Measurements from ENCODE around the gene MAP2K5.

MAP2K5 gene

DNA sequence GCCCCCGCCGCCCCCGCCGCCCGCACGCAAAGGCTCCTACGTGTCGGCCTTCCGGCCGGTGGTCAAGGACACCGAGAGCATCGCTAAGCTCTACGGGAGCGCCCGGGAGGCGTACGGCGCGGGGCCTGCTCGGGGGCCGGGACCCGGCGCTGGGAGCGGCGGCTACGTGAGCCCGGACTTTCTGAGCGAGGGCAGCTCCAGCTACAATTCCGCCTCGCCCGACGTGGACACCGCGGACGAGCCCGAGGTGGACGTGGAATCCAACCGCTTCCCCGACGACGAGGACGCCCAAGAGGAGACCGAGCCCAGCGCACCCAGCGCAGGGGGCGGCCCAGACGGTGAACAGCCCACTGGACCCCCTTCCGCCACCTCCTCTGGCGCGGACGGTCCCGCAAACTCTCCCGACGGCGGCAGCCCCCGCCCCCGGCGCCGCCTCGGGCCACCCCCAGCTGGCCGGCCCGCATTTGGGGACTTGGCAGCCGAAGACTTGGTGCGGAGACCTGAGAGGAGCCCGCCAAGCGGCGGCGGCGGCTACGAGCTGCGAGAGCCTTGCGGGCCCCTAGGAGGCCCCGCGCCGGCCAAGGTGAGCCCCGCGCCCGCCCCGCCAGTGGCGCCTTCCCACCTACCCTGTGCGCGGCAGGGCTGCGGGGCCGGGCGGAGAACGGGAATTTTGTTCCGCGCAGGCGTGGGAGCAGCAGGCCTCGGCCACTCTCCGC, 285.2 kb downstream of the MAP2K5 start:
- no peak for DNase-seq

DNA sequence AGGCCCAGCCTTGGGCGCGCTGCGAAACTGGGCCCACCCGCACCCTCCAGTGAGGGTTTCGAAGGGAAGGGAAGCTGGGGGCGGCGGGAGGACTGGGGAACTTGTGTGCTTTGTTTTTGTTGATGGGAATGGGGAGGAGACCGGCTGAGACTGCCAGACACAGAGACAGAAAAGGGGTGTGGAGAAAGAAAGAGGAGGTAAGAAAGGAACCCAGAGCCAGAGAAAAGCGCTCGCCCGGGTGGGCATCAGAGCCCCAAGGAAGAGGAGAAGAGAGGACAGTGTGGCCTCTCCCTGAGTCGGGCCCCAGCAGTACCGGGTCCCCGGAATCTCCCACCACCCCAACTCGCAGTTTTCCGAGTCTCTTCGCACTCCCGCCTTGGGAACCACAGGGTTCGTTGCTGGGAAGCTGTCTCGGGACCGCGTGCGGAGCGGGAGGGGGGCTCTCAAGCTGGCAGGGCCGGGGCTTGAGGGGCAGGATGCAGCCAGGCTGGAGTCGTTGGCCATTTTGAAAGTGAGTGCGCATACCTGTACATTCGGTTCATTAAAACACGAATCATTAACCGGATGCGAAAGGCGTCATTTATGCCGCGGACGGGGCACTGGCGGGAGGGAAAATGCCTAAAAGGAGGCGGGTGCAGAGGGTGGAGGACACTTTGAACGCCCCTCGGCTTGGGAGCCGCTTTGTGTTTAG, 285.9 kb downstream of the MAP2K5 start:
- no peak for DNase-seq

DNA sequence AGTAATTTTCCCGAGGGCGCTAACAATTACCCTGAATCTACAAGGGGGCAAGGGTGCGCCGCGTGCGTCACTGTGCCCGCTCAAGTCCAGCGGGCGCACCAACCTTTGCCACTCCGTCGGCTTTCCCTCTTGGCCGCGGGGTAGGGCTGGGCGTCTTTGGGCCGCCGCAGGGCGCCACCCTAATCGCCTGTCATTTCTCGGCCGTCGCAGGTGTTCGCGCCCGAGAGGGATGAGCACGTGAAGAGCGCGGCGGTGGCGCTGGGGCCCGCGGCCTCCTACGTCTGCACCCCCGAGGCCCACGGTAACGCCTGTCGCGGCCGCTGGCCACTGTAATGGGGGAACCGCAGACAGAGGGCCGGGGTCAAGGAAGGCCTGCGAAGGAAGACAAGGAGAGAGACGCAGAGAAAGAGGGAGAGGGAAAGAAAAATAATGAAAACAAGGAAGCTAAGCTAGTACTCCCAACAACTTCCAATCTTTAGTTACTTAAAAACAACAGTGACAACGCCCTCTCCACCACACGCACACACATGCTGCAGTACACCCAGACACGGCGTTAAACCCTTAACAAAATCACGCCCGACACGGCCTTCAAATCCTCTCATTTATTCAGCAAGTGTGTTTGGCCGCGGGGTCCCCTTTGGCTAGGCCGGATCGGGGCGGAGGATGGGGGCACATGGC, 286.6 kb downstream of the MAP2K5 start:
- no peak for DNase-seq

DNA sequence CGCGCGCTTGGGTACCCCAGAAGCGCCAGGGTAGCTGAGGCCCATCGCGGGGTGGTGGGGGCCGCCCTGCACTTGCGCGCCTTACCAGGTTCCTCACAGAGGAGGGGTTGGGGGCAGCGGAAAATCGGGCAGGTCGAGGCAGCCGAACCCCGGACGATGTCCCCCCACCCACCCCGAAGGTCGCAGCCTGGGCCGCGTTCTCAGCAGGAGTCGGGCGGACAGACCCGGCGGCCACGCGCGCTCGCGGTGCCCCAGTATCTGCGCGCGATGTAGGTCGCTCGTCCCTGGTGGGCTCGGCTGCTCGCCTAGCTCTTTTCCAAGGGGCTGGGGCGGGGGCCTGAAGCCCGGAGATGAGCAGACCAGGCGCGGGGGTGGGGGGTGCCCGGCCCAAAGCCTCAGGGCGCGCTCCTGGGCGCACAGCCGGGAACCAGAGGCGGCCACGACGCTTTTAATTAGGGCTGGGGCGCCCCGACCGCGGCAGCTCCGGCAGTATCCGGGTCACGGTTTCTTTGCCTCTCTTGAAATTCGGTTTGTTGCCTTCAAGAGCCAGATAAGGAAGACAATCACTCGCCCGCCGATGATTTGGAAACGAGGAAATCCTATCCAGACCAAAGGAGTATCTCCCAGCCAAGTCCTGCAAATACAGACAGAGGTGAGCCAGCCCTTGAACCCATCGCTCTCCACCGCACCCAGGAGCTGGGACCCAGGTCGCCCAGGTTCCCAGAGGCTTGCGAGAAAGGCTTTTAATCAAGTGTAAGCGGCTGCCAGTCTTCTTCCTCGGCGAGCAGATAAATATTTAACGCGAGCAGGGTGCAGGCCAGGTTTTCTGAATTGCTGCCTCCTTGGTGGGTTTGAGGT, 287.4 kb downstream of the MAP2K5 start:
- no peak for DNase-seq

DNA sequence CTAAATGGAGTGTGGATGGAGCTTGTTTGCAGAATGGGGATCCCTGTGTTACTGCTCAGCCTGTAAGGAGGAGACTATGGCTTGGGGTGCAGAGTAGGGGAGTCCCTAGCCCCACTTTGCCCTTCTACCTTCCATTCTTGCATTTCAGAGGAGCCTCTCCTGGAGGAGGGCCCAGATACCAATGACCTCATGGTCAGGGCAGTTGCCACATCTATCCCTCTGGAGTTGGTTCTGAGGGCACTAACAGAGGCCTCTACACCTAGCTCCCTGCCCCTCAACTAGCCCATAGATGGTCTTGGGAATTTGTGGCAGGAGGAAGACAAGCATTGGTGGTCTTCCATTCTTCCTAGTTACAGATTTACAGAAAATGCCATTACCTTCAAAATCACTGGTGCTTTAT, 288.9 kb downstream of the MAP2K5 start:
- no peak for DNase-seq

DNA sequence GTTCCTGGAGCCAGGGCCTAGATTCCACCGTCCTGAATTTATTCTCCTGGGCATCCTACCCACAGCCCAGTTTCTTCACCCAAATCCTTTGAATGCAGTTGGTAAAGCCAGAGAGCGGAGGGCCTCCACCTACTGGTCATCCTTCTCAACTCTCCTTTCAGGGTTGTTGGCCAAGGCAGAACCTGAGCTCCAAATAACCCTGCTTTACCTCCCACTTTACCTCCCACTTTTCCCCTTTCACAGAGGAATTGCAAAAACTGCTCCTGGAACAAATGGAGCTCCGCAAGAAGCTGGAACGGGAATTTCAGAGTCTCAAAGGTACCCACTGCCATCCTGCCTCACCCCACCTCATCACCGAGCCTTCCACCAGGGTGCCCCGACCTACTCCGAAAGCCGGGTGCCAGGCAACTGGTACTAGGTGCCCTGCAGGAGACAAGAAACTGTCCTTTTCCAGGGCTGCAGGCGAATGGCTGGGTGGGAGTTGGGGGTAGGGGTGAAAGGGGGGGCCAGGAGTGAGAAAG, 289.6 kb downstream of the MAP2K5 start:
- DNase-seq: no peak

DNA sequence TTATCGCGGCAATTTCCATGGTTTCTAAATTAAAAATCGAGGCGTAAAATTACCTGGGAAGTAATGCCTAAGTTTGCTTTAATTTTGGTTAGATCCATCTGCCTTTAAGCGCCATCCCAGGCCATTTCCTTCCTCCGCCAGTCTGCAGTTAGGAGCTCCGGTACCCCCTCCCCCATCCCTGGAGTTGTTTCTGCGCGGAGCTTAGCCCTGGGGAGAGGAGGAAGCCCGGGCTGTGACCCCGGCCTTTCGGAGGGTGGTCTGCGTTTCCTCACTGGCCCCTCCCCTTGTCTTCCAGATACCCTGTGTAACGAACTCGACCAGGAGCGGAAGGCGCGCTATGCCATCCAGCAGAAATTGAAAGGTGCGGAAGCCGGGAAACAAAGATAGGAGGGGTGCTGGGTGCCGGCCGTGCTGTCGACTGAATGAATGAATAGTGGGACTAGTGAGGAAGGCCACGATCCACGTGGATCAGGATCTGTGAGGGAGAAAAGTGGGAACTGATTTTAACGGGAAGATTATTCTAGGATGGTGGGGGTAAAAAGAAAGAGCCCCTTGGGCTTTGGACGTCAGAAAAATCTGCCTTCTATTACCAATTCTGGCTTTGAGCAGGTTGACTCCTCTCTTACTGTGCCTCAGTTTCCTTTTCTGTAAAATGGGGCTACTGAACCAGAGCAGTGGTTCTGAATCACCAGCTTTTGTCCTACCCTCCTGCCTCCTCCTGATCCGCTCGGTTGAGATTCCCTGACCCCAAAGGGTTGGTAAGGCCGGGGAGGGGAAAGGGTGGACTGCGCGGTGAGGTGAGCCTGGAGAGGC, 290.6 kb downstream of the MAP2K5 start:
- DNase-seq: no peak

DNA sequence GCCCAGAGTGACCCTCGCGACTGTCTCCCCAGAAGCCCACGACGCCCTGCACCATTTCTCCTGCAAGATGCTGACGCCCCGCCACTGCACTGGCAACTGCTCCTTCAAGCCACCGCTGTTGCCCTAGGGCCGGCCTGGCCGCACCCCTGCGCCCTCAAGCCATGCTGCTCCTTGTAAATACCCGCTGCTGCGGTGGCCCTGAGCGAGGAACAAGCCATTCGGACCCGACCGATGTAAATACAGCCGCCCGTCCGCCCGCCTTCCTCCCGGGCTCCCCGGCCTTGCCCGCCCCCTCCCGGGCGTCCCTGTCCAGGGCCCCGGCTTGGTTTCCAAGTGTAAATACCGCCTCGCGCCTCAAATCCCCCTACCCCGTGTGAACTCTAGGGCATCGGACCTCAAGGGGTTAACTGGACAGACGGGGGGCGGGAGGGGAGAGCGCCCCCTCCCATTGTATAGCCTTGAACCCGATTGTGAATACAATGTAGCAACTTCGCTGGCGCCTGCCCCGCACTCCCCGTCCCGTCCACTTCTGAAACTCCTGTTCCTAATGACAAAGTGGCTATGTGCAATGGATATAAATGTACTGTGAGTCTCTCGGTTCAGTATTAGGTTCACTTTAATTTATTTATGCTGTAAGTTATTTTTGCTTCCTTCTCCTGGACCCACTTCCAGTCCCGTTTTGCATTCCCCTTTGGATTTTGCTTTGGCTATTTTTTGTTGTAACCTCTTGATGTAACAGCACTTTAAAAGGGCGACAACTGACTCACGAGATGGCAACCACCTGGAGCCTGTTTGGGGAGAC, 291.4 kb downstream of the MAP2K5 start:
- DNase-seq: no peak

DNA sequence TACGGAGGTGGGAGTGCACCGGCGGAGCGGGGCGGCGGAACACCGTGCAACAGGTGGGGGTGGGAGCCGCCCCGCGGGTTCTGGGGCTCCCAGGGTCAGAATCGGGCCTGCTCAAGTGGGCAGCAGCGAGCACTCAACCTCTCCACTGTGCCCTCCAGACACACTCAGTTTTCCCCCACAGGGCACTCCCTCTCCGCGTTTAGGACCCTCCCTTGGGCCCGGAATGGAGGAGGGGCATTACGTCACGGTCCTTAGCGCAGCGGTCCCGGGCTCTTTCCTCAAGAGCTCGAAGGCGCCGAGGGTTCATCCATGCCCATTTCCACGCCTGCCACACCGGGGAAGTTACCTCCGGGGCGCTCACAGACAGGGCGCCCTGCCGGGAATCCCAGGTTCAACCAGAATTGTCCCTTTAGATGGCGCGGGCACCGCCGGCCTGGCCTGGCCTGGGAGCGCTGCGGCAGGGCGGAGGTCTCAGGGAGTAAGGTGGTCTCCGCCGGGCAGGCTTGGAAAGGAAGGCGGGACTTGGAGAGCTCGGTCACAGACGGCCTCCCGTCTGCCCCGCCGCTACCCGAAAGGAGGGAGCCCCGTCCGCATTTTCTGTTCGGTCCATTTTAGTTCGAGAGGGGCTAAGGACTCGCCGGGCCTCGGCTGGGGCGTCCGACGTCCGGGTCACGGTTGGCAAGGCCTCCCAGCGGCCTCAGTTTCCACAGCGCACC, 292.2 kb downstream of the MAP2K5 start:
- DNase-seq: no peak

DNA sequence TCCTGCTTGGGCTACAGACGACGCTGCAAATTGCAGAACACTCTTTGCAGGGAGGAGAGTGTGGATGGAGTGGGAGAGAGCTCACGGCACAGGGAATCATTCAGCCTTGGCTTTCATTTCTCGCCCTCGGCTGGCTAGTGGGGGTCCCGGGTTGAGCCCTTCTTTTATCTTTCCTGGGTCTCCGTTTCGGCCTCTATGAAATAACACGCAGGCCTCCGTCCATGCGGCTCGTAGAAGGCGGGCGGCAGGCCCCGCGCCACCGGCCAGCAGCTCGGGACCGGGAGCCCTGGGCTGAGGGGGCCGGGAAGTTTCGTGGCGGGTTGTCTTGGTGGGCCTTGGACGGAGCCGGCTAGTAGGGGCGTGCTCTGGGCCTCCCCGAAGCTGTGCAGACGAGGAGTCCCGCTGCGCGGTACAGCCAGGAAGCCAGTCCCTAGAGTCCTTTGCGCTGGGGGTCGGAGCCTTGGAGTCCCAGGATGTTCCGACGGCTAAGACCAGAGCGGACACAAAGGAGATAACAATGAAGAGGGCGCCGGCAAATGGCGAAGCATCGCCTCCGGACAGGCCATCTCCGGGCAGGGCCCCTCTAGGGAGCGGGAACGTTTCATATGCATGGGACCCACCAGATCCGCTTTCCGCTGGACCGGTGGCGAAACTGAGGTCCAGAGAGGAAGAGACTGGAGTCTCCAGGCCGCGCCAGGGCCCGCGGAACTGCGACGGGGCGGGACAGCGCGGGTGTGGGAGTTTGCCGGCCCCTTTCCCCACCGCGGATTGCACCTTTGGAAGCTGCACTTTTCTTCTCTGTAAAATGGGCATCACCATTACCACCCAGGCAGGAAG, 293.0 kb downstream of the MAP2K5 start:
- no peak for DNase-seq

DNA sequence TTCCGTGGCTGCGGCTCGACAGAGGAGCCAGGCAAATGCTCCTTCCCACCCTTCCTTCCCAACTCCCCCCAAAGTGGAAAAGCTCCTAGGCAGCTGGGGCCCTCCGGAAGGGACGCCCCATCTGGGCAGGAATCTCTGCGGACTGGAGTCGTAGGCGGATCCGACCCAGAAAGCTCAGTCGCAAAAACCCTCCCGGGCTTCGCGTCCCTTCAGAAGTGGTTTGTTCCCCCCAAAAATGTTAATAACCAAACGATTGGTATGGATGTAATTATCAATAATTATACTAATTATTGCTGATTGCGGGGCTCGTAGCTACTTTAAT, 293.6 kb downstream of the MAP2K5 start:
- no peak for DNase-seq

DNA sequence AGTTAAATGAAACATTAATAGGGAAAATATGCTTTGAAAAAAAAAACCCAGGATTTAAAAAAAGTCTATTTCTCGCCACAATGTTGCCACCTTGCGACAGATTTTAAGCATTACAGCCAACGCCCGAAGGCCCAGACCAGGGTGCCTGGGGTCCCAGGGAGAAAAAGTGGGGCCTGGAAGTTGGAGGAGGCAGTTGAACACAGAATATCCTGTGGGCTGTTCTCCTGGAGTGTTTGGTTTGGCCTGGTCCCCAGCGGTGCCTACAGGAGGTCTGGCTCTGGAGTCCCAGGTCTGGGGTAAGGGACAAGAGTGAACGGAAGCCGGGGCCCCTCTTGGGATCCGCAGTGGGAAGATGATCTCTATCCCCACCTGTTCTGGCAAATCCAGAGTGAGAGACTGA, 294.0 kb downstream of the MAP2K5 start:
- peak; percentile 16 for DNase-seq

DNA sequence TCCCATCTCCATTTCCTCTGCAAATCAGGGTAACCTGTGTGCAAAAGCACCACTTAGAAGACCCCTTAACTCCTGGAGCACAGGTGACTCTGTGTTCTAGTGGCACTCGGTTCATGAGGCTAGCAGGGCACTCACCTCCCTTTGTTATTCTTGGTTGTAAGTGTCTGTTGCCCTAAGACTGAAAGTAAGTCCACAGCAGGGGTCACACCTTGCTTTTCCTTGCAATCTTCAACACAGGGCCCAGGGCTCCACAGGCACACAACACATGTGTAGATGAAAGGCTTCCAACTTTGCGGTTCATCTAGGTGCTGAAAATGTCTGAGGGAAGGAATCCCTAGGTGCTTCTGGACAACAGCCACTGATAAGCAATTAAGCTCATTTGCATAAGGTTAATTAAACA, 294.5 kb downstream of the MAP2K5 start:
- no peak for DNase-seq

DNA sequence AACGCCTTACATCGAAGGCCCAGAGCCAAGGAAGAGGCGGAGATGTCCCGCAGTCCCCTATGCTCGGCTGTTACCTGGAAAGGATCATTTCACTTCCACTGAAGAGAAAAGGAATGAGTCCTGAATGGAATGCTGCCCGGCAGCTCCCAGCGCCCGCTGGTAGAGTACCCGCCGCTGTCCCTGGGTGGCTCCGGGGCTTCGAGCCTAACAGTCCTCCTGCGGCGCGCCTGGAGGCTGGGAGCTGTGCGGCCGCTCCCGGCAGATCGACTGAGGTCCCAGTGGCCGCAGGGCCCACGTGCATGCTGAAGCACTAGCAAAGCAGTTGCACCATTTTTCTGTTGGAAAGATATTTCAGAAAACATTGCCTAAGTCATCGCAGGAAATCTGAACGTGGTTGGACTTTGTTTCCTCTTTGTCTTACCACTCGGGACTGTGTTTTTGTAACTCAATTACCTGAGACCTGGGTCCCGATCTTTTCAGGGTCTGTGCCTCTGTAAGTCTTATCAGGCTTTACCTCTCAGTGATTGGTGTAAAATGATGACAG, 296.4 kb downstream of the MAP2K5 start:
- DNase-seq: no peak

DNA sequence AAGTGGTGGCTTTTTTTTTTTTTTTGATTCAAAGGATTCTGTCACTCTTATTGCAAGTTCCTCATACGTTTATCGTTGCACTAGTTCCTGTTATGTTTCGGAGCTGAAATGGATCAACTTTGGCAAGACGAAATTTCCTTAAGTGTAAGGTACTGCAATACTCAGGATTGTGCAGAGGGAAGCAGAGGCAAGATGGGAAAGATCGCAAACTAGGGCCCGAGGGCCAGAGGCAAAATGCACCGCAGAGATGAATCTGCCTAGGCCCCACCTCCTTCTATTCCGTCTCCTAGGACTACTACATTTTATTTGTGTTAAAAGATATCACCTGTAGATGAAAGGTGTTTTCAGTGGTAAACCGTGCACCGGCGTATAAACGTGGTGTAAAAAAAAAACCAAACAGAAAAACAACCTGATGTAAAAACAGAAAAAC, 297.0 kb downstream of the MAP2K5 start:
- DNase-seq: peak; percentile 28

DNA sequence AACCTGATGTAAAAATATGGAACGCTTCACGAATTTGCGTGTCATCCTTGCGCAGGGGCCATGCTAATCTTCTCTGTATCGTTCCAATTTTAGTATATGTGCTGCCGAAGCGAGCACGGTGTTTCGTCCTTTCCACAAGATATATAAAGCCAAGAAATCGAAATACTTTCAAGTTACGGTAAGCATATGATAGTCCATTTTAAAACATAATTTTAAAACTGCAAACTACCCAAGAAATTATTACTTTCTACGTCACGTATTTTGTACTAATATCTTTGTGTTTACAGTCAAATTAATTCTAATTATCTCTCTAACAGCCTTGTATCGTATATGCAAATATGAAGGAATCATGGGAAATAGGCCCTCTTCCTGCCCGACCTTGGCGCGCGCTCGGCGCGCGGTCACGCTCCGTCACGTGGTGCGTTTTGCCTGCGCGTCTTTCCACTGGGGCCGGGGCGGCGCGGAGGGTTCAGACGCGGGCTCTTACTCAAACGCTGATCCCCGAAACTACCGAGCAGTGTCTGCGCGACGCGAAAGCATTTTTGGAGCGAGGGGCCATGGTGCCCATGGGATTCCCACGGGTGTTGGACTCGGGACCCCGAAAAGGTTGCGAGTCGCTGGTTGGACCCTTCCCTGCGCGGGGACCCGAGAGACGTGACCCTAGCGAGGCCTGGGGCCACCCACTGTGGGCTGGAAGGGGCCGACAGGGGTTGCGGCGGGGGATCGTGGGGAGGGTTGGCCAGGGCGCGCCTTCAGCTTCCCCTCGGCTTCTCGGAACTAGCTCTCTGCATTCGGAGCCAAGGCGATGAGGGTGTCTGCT, 297.6 kb downstream of the MAP2K5 start, which contains the start of gene RNU6-1:
Gene RNU6-1, minus strand, starts transcription at position 117 of the 820 bp plus-strand sequence.
- DNase-seq: peak; percentile 74

DNA sequence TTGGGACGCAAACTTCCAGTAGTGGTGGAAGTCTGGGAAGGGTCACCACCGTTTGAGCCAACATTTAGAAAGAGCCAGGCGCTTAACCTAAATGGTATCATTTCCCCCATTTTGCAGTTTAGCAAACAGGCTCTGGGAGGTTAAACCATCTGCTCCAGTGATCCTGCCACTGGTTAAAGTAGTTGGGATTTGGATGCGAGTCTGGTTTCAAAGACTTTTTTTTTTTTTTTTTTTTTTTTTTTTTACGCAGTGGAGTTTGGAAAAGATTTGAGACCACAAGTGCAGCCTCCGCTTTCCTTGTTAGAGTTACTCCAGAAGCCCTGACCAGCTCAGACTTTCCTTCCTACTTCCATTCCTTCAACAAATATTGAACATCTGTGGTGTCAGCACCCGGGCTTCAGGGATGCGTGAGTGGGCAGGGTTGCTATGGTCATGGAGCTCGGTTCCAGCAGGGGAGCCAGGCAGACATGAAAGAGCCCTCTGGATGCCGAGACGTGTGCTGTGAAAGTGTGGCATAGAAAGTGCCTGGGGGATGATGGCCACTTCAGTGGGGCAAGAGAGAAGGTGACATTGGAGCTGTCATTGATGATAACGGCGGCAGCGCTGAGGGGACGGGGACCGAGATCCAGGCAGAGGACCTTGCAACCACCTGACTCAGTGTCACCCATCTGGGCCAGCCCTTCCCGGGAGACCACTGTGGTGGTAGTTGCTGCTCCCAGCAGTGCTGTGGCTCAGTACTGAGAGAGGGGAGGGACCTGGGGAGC, 298.4 kb downstream of the MAP2K5 start:
- peak; percentile 8 for DNase-seq

DNA sequence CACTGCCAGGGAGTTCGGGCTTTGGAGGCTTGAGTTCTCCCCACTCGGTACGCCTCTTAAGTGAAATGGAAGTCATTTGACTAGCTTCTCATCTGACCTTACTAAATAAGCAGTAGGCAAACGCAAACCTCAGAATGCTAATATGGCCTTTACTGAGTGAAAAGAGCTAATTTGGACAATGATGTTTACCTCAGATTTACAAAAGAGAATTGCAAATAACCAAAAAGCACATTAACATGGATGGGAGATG, 298.9 kb downstream of the MAP2K5 start:
- no peak for DNase-seq

All from NCI-H1694 (cell line).